Upper lobe of left lung (tissue), 4 donors: ENCODE measurements around the gene AP1B1.

Experiments used
- EP300 ChIP-seq, 4 donors: sonication (generic); formaldehyde crosslinking; IDR thresholded peaks; one replicate each; pipeline ENCODE4 v1.5.1; 2017; ENCODE audit warnings: antibody characterized with exemption in 4 of 4, control low read depth in 2 of 4
- POLR2AphosphoS5 ChIP-seq, 2 donors: sonication (generic); formaldehyde crosslinking; IDR thresholded peaks; one replicate each; pipeline ENCODE4 v1.5.1; 2017; ENCODE audit warnings: antibody characterized with exemption in 2 of 2
- TF ChIP-seq, protein P1 (sequence below), 6 experiments: fragments of 450-650 bp in 4 of 6; fragments of 200-600 bp in 2 of 6; sonication (generic) in 2 of 6; IDR thresholded peaks; one replicate each; pipeline ENCODE4 v1.5.1; 2016 to 2019; ENCODE audit warnings: antibody characterized with exemption in 6 of 6

DNA sequence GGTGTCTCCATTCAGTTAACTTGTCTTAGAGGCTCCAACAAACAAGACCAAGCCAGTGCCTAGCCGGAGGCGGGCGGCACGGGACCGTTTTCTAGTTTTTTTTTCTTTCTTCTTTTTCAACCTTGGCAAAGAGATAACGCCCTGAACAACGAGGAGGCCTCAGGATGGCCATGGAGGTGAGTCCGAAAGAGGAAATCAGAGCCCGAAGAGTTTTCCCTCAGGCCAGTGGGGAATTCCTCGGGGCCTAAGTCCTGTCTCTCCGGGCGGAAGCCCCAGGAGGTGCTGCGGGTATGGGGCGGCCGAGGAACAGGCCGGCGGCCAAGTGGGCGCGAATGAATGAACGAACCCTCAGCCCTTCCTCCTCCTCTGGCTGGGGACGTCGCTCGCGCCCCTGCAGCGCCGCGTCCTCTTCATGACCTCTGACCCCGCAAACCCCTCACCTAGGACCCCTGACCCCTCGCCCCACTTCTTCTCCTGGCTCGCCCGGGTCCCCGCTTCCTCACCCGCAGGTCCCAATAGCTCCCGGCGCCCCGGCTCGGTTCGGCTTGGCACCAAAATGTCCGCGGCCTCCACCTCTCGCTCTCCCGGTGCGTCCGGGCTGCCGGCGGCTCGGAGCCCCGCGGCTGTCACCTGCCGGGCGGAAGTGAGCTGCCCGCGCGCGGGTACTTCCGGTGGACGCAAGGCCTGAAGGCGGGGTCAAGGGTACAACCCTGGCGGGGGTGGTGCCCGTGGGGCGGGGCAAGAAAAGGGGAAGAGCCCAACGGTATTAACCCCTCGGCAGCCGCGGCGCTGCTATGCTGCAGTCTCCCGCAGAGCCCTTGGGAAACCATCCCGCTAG lies at the start of gene AP1B1:
- TF ChIP-seq EP300 (IDR thresholded peaks at IDR 0.05) (peak in 1 of 4 donors; percentile 12), POLR2AphosphoS5 (IDR thresholded peaks at IDR 0.05) (peak; percentile 70 to 79)
- TF ChIP-seq, protein P1, sequence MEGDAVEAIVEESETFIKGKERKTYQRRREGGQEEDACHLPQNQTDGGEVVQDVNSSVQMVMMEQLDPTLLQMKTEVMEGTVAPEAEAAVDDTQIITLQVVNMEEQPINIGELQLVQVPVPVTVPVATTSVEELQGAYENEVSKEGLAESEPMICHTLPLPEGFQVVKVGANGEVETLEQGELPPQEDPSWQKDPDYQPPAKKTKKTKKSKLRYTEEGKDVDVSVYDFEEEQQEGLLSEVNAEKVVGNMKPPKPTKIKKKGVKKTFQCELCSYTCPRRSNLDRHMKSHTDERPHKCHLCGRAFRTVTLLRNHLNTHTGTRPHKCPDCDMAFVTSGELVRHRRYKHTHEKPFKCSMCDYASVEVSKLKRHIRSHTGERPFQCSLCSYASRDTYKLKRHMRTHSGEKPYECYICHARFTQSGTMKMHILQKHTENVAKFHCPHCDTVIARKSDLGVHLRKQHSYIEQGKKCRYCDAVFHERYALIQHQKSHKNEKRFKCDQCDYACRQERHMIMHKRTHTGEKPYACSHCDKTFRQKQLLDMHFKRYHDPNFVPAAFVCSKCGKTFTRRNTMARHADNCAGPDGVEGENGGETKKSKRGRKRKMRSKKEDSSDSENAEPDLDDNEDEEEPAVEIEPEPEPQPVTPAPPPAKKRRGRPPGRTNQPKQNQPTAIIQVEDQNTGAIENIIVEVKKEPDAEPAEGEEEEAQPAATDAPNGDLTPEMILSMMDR (IDR thresholded peaks at IDR 0.05): peak in 2 of 6 experiments; percentile 8 to 22
